GM10248 (cell line): ENCODE measurements around the gene CCDC91.

Source experiments
- CTCF ChIA-PET: fragments of 300-600 bp; sonication (Branson Sonifier 250); formaldehyde crosslinking; extraction: SDS; loops from one replicate; lab custom pipeline; 2021; ENCODE audit warnings: antibody characterized with exemption; lab: Yijun Ruan, JAX
- POLR2A ChIA-PET: fragments of 350-650 bp; sonication (Branson Sonifier 250); formaldehyde crosslinking; extraction: SDS; loops from one replicate; lab custom pipeline; 2020; ENCODE audit warnings: antibody characterized with exemption; lab: Yijun Ruan, JAX
- DNase-seq: peaks from one replicate; pipeline ENCODE4 v3.0.0; 2012; ENCODE audit errors: extremely low spot score
- CTCF ChIP-seq: IDR thresholded peaks from 2 replicates; pipeline ENCODE4 v1.5.1; 2012; ENCODE audit warnings: mild to moderate bottlenecking, low read depth; ENCODE audit errors: extremely low read depth, missing control alignments, control extremely low read depth

The CCDC91 gene

DNA sequence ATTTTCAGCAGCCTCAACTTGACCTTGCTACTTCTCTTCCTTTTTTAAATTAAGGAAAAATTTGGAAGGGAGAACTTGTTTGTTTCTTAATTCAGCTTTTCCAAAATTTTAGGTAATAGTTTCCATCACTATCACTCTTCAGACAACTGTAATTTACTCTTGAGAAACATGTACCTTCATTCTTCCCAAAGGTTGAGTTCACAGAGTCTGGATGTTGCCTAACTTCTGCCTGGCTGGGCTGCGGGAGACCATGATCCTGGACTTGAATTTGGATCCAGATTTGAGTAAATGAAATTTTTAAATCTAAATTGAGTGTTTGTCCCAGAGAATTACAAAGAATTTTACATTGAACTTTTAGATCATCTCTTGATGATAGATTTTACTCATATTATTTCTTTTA is 193.1 kb downstream of the CCDC91 start:
- DNase-seq: no peak
- ChIA-PET POLR2A (no interaction called here), CTCF (interaction anchor here (1.0 kb wide), 1 partner anchor 8 kb away, joined by 3 read pairs; no protein-coding TSS in a partner anchor)
- TF ChIP-seq CTCF: no peak

- ChIA-PET POLR2A (no interaction called here), CTCF (no interaction called here)
- no peak for DNase-seq
- no peak for TF ChIP-seq CTCF
Measured at GRCh38 chr12:28388879-28389278, 198.6 kb downstream of the CCDC91 start.

GRCh38 chr12:28390206-28390605 is 199.9 kb downstream of the CCDC91 start:
- ChIA-PET CTCF (no interaction called here), POLR2A (no interaction called here)
- DNase-seq: no peak
- TF ChIP-seq CTCF: no peak

DNA sequence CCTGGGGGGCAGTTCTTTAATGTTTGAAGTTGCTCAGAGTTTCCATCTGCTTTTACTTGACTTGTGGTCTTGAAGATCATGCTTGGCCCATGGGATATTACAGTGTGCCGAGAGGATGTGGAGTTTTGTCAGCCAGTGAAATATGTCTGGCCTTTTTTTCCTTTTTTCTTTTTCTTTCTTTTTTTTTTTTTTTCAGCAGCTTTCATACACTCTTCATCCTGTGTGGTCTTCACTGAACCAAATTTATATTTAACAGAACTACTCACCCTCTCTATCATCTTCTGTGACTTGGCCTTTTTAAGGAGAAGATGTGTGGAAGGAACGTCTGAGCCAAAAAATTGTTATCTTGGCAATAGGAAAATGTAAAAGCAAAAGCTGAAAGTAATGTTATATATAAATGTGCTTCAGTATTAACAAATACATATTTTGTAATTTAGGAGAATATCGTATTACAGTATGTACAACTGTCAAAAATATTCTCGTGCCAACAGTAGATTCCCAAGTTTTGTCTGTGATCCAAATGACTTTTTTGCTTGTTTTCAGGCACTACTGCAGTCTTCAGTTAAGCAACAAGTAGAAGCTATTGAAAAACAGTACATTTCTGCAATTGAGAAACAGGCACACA is 200.6 kb downstream of the CCDC91 start:
- ChIA-PET CTCF (interaction anchor here (1.3 kb wide), 1 partner anchor 8 kb away, joined by 3 read pairs; no protein-coding TSS in a partner anchor), POLR2A (no interaction called here)
- DNase-seq: no peak
- TF ChIP-seq CTCF: no peak

- DNase-seq: no peak
- TF ChIP-seq CTCF: no peak
- ChIA-PET CTCF (no interaction called here), POLR2A (no interaction called here)
Measured at GRCh38 chr12:28409892-28410291, 219.6 kb downstream of the CCDC91 start.

- no peak for DNase-seq
- POLR2A ChIA-PET: no interaction called here
- TF ChIP-seq CTCF: no peak
- CTCF ChIA-PET: no interaction called here
Measured at GRCh38 chr12:28413460-28414109, 223.3 kb downstream of the CCDC91 start.
